GM23338 (cell line): ENCODE data around the gene HS6ST2.

Experiments
- CTCF ChIP-seq, 2 experiments: fragments of 200-600 bp in 1 of 2; sonication (generic) in 1 of 2; conservative IDR thresholded peaks; 2 replicates each; pipeline versions ENCODE4 v1.5.1 to v1.6.1; 2016 to 2017; ENCODE audit warnings: antibody characterized with exemption in 2 of 2, low read depth in 2 of 2, mild to moderate bottlenecking in 2 of 2, moderate library complexity in 1 of 2
- EZH2phosphoT487 ChIP-seq: fragments of 200-600 bp; sonication (generic); IDR thresholded peaks from one replicate; pipeline ENCODE4 v1.8.1; 2018; ENCODE audit warnings: antibody characterized with exemption; ENCODE audit not compliant: unreplicated experiment
- POLR2AphosphoS5 ChIP-seq: IDR thresholded peaks from 2 replicates; pipeline ENCODE4 v1.6.1; 2016; ENCODE audit warnings: antibody characterized with exemption, low read depth
- TF ChIP-seq, protein P1 (sequence below): IDR thresholded peaks from one replicate; pipeline ENCODE4 v1.6.1; 2018; ENCODE audit warnings: antibody characterized with exemption; ENCODE audit not compliant: unreplicated experiment

- no peak for TF ChIP-seq POLR2AphosphoS5
- TF ChIP-seq CTCF (conservative IDR thresholded peaks at IDR 0.05; ENCODE audit: low read depth in 2 of 2): peak; percentile 61 to 81
- no peak for TF ChIP-seq EZH2phosphoT487
- TF ChIP-seq, protein P1, sequence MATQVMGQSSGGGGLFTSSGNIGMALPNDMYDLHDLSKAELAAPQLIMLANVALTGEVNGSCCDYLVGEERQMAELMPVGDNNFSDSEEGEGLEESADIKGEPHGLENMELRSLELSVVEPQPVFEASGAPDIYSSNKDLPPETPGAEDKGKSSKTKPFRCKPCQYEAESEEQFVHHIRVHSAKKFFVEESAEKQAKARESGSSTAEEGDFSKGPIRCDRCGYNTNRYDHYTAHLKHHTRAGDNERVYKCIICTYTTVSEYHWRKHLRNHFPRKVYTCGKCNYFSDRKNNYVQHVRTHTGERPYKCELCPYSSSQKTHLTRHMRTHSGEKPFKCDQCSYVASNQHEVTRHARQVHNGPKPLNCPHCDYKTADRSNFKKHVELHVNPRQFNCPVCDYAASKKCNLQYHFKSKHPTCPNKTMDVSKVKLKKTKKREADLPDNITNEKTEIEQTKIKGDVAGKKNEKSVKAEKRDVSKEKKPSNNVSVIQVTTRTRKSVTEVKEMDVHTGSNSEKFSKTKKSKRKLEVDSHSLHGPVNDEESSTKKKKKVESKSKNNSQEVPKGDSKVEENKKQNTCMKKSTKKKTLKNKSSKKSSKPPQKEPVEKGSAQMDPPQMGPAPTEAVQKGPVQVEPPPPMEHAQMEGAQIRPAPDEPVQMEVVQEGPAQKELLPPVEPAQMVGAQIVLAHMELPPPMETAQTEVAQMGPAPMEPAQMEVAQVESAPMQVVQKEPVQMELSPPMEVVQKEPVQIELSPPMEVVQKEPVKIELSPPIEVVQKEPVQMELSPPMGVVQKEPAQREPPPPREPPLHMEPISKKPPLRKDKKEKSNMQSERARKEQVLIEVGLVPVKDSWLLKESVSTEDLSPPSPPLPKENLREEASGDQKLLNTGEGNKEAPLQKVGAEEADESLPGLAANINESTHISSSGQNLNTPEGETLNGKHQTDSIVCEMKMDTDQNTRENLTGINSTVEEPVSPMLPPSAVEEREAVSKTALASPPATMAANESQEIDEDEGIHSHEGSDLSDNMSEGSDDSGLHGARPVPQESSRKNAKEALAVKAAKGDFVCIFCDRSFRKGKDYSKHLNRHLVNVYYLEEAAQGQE: no peak
Observed at GRCh38 chrX:132740316-132741123, 217.9 kb downstream of the HS6ST2 start.
